T-helper 1 cell (primary cell): Measurements from ENCODE around the gene SMURF2.
"Not testable (repeated sequence)": the region's sequence is repeated elsewhere in the genome, so short reads cannot be mapped to it uniquely, and the experiment has no call there.

Experiments used
- DNase-seq, 5 donors: peaks; one replicate each; pipeline ENCODE4 v3.0.0-alpha.2; 2012 to 2020
- total RNA-seq, 4 donors: gene quantifications; one replicate each; lab custom pipeline; 2026; lab: John Stamatoyannopoulos, UW

SMURF2 gene
- 61.5 to 77.4 (median 67.5) reads per million in 4 donors for total RNA-seq

GRCh38 chr17:64661976-64662773 lies at the start of gene SMURF2:
TSS of gene SMURF2 (minus strand) at chr17:64662307. CDS start at chr17:64661880, 427 bp downstream.
- peak; percentile 70 to 81 (median 76) for DNase-seq

DNA sequence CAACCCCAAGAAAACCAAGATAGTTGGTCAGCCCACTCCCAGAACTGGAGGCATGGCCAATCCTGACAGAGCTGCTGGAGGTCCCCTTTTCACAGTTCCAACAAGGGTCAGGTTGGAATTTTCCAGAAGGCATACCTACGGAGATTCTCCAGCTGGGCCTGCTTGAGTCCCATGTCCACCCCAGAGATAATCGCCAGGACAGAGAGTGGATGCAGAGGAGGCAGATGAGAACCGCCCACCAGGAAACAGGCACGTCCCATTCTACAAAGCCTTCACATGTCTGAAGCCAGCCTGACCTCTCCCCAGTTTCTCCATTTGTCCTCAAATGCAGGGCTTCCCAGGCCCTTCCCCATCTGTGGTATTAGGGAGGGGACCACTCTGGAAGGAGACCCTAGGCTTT lies 47.4 kb upstream of the SMURF2 start:
- no peak for DNase-seq

DNA sequence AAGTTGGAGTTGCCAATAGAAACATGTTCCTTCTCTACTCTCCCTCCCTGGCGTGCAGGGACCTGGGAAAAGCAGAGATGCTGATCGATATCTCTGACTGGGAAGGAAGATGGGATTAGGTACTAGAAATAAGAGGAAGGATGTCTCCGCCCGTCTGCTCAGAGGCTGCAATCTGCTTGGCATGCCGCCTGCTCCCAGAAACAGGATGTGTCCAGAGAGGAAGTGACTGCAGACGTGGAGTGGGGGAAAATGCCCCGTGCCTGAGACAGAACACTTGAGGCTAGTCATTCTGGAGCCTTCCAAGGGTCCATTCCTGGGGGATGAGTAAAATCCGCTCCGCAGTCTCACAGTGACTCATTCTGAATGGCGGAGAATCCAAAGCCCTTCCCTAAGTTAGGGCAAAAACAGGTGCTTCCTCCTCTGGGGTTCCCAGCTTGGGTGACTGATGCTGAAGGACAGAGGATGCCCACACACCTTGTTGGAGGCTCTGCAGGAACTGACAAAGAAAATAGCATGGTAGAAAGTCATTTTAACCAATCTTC lies 45.0 kb upstream of the SMURF2 start:
- DNase-seq: no peak

DNA sequence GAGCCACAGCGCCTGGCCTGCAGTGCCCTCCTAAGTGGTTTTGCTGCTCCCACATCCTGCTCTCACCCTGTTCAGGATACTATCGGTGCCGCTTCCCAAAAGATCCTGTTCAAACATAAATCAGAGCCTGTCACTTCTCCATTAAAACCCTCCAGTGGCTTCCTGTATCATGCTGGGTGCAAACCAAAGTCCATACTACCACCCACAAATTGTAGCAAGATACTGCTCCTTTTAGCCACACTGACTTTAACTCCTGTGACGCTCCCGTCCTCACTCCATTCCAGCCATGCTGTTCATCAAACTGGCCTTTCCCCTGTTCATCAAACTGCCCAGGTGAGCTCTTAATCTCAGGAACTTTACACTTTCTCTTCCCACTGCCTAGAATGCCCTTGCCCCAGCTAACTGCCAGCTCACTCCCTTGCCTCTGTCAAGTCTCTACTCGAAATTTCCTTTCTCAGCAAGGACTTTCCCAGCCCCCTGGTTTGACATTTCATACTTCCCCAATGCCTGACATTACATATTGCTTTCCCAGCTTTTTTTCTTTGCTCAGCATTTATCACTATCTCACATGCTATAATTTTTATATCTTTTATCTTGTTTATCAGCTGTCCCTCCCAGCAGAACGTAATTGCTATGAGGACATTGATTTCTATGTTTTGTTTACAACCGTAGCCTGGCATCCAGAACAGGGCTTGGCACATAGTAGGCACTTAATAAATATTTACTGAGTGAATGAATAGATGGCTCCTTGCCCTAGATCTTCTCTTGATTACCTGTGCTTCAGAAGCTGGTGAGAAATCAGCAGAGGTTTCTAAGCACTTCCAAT lies 44.3 kb upstream of the SMURF2 start:
- DNase-seq: no peak

DNA sequence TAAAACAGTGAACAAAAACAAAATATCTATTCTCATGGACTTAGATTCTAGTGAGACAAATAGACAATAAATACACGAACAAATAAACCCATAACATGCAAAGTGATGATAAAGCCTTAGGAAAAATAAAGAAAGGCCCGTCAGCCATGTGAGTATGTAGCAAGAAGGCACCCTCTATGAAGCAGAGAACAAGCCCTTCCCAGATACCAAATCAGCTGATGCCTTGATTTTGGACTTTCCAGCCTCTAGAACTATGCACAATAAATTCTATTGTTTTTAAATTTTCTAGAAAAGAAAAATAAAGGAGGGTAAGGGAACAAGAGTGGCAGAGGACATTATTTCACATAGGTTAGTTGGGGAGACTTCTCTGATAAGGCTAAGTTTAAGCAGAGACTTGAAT lies 40.7 kb upstream of the SMURF2 start:
- no peak for DNase-seq

DNA sequence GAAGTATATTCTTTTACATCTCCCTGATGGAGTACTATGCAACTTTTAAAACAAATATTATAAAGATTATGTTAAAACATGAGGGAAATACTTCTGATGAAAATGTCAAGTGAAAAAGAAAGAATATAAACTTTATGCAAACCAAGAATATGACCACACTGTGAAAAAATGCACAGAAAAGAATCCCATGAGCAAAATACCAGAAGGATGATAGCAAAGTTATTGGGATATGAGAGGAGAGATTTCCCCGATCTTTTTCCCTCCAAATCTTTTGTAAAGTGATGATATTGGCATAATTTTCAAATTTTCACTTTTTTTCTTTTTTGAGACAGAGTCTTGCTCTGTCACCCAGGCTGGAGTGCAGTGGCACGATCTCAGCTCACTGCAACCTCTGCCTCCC lies 36.6 kb upstream of the SMURF2 start:
- DNase-seq: no peak

DNA sequence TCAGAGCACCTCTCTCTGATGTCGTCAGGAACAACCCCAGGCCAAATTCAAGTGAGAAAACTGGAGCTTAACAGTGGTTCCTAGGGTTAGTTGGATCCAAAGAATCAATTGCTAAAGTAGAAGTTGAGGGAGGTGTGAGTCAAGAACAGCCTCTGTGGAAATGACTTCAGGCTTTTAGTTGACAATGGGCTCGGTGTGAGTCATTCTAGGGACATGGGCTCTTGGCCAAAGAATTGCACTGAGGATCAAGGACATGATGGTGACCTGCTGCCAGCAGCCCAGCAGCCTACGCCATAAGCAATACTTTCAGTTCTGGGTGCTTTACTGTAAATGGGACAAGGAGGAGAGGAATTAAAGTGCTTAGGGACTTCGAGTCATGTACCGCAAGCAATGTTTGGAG lies 32.1 kb upstream of the SMURF2 start:
- no peak for DNase-seq

GRCh38 chr17:64692187-64692586 lies 30.1 kb upstream of the SMURF2 start:
- DNase-seq: no peak

DNA sequence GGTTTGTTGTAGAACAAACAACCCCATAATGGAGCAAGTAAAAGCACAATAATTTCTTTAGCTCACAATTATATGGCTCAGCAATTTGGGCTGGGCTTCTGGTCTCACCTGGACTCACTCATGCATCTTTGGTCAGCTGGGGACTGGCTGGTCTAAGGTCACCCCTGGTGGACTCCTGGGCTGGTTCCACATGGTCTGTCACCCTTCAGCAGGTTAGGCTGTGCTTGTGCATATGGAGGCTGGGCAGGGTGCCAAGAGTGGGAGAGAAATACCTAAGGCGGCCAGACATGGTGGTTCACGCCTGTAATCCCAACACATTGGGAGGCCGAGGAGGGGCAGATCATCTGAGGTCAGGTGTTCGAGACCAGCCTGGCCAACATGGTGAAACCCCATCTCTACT lies 27.0 kb upstream of the SMURF2 start:
- DNase-seq: no peak

- DNase-seq: no peak
Measured at GRCh38 chr17:64688481-64688880, 26.4 kb upstream of the SMURF2 start.

DNA sequence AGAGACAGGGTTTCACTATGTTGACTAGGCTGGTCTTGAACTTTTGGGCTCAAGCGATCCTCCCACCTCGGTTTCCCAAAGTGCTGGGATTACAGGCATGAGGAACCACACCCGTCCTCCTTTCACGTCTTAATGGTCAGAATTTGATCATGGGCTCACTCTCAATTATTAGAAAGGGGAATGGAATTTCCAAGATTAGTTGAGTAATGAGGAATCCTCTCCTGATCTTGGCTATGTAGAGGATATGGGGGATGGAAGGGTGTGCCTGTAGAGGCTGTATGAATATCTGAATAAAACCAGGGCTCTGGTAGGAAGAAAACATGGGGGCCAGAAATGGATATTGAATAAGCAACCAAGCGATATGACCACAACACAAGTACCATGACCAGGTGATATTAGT lies 25.9 kb upstream of the SMURF2 start:
- no peak for DNase-seq

- DNase-seq: no peak
Measured at GRCh38 chr17:64687376-64687775, 25.3 kb upstream of the SMURF2 start.

DNA sequence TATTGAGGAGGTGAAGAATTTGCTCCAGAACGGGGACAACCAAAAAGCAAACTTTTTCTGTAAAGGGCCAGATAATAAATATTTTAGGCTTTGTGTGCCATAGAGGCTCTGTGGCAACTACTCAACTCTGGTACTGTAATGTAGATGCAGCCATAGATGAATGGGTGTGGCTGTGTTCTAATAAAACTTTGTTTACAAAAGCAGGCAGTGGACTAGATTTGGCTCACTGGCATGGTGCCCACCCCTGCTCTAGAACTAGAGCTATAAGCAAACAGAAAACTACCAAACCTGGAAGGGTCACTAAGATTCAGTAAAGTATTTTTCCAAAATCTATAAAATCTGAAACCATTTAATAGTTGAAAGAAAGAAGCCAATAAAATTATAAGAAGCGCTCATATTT lies 24.6 kb upstream of the SMURF2 start:
- no peak for DNase-seq

GRCh38 chr17:64685705-64686104 lies 23.6 kb upstream of the SMURF2 start:
- no peak for DNase-seq

DNA sequence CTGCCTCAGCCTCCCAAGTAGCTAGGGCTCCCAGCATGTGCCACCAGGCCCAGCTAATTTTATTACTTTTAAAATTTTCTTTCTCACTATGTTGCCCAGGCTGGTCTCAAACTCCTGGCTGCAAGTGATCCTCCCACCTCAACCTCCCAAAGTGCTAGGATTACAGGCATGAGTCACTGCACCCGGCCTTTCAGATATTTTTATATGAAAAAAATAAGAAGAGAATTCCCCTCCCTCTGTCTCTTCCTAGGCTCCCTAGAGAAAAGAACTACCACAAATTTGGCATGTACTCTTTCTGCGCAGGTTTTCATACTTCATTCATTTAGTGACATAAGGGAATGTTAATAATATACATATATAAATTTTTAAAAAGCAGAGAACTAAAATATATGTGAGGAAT lies 21.7 kb upstream of the SMURF2 start:
- DNase-seq: no peak

GRCh38 chr17:64682261-64683181 lies 20.4 kb upstream of the SMURF2 start:
- DNase-seq: no peak

- no peak for DNase-seq
Measured at GRCh38 chr17:64679710-64680216, 17.7 kb upstream of the SMURF2 start.

GRCh38 chr17:64676763-64677162 lies 14.7 kb upstream of the SMURF2 start:
- DNase-seq: no peak

- DNase-seq: not testable (repeated sequence)
Measured at GRCh38 chr17:64670843-64671590, 8.9 kb upstream of the SMURF2 start.

GRCh38 chr17:64667807-64668721 lies 6.0 kb upstream of the SMURF2 start:
- not testable (repeated sequence) for DNase-seq
